ENCODE measurements around the gene APMAP. TPM values are rescaled to one million over a fixed set of nuclear protein-coding genes. Genes with fewer than 3 reads are reported as not detected.

APMAP gene
- total RNA-seq, 4 donors from 2014 or later: 24.2 to 108 (median 29.3) TPM

- H3K9me3 ChIP-seq: no peaks in the 10 kb centered on the region
- peaks cover 0 to 85% of the 10 kb centered on the region in 2 donors for H3K36me3 ChIP-seq
- no peak for TF ChIP-seq POLR2A (IDR thresholded peaks at IDR 0.05)
- no peak for TF ChIP-seq CTCF (IDR thresholded peaks at IDR 0.05 in 4 of 5, conservative IDR thresholded peaks at IDR 0.05 in 1 of 5)
- in situ Hi-C loops (cut with MboI; ENCODE audit: low sequenced_read_pairs in 4 of 4) (no loop called here), intact Hi-C loops (cut with DNase I; ENCODE audit: low total_unique reads) (no loop called here)
- H3K27ac ChIP-seq: no peak overlapping the region
- no peaks in the 10 kb centered on the region for H3K27me3 ChIP-seq
- ATAC-seq: no peak
- no peaks in the 10 kb centered on the region for H3K4me1 ChIP-seq
- DNase-seq: no peak
- no peak overlapping the region for H3K4me3 ChIP-seq
Observed at GRCh38 chr20:24970754-24971153, 21.8 kb downstream of the APMAP start.

- Histone ChIP-seq H3K27me3 (no peaks in the 10 kb centered on the region), H3K36me3 (peaks cover 0 to 90% of the 10 kb centered on the region in 2 donors), H3K9me3 (no peaks in the 10 kb centered on the region), H3K4me1 (no peaks in the 10 kb centered on the region), H3K4me3 (no peak overlapping the region), H3K27ac (no peak overlapping the region)
- intact Hi-C loops (cut with DNase I; ENCODE audit: low total_unique reads) (no loop called here), in situ Hi-C loops (cut with MboI; ENCODE audit: low sequenced_read_pairs in 4 of 4) (no loop called here)
- DNase-seq (no peak), ATAC-seq (no peak)
- TF ChIP-seq CTCF (IDR thresholded peaks at IDR 0.05 in 4 of 5, conservative IDR thresholded peaks at IDR 0.05 in 1 of 5) (no peak), POLR2A (IDR thresholded peaks at IDR 0.05) (no peak)
Observed at GRCh38 chr20:24970030-24970553, 22.5 kb downstream of the APMAP start.

GRCh38 chr20:24969186-24970029 is 23.1 kb downstream of the APMAP start:
- ATAC-seq: no peak
- intact Hi-C loops (cut with DNase I; ENCODE audit: low total_unique reads): no loop called here

GRCh38 chr20:24968278-24968800 is 24.2 kb downstream of the APMAP start:
- H3K27me3 ChIP-seq: no peaks in the 10 kb centered on the region
- TF ChIP-seq POLR2A (IDR thresholded peaks at IDR 0.05): no peak
- H3K9me3 ChIP-seq: no peaks in the 10 kb centered on the region
- intact Hi-C loops (cut with DNase I; ENCODE audit: low total_unique reads) (no loop called here), in situ Hi-C loops (cut with MboI; ENCODE audit: low sequenced_read_pairs in 4 of 4) (no loop called here)
- H3K4me1 ChIP-seq: no peaks in the 10 kb centered on the region
- H3K4me3 ChIP-seq: no peak overlapping the region
- no peak for DNase-seq
- no peak overlapping the region for H3K27ac ChIP-seq
- peaks cover 0 to 87% of the 10 kb centered on the region in 2 donors for H3K36me3 ChIP-seq
- ATAC-seq: no peak

More at GRCh38 chr20:24969186-24970029, 23.1 kb downstream of the APMAP start:
- no peak overlapping the region for H3K4me3 ChIP-seq
- no peak for TF ChIP-seq POLR2A (IDR thresholded peaks at IDR 0.05)
- H3K27me3 ChIP-seq: no peaks in the 10 kb centered on the region
- no peaks in the 10 kb centered on the region for H3K9me3 ChIP-seq
- H3K27ac ChIP-seq: no peak overlapping the region
- DNase-seq: no peak
- H3K4me1 ChIP-seq: no peaks in the 10 kb centered on the region
- peaks cover 0 to 90% of the 10 kb centered on the region in 2 donors for H3K36me3 ChIP-seq
- in situ Hi-C loops (cut with MboI; ENCODE audit: low sequenced_read_pairs in 4 of 4): no loop called here

GRCh38 chr20:24966317-24967012 is 26.1 kb downstream of the APMAP start:
- ATAC-seq (no peak), DNase-seq (no peak)
- Histone ChIP-seq H3K27me3 (no peaks in the 10 kb centered on the region), H3K36me3 (peaks cover 0 to 83% of the 10 kb centered on the region in 2 donors), H3K4me1 (no peaks in the 10 kb centered on the region), H3K27ac (no peak overlapping the region), H3K4me3 (no peak overlapping the region), H3K9me3 (no peaks in the 10 kb centered on the region)
- intact Hi-C loops (cut with DNase I; ENCODE audit: low total_unique reads): no loop called here
- in situ Hi-C loops (cut with MboI; ENCODE audit: low sequenced_read_pairs in 4 of 4): no loop called here
- TF ChIP-seq POLR2A (IDR thresholded peaks at IDR 0.05) (no peak), CTCF (IDR thresholded peaks at IDR 0.05 in 4 of 5, conservative IDR thresholded peaks at IDR 0.05 in 1 of 5) (no peak)

Measured in gastrocnemius medialis (tissue), 4 donors.